VCaP (cell line): ENCODE data around the gene KISS1.

Experiments
- H3K27ac ChIP-seq: fragments of 450-650 bp; 2 replicates; pipeline ENCODE4 v1.5.1; 2017
- CTCF ChIP-seq: fragments of 450-650 bp; conservative IDR thresholded peaks from 2 replicates; pipeline ENCODE4 v1.5.1; 2017; ENCODE audit warnings: mild to moderate bottlenecking, moderate library complexity

The KISS1 gene

GRCh38 chr1:204146309-204146708 lies 50.0 kb downstream of the KISS1 start:
- no peak overlapping the region for H3K27ac ChIP-seq
- no peak for TF ChIP-seq CTCF

- H3K27ac ChIP-seq: no peak overlapping the region
- no peak for TF ChIP-seq CTCF
Observed at GRCh38 chr1:204145033-204145504, 51.2 kb downstream of the KISS1 start.

- H3K27ac ChIP-seq: no peak overlapping the region
- no peak for TF ChIP-seq CTCF
Observed at GRCh38 chr1:204143276-204144041, 52.8 kb downstream of the KISS1 start.

GRCh38 chr1:204142032-204142974 lies 54.0 kb downstream of the KISS1 start:
- TF ChIP-seq CTCF: no peak
- H3K27ac ChIP-seq: no peak overlapping the region

GRCh38 chr1:204141131-204141530 lies 55.2 kb downstream of the KISS1 start:
- no peak overlapping the region for H3K27ac ChIP-seq
- TF ChIP-seq CTCF: no peak
